Stimulated activated effector memory CD8-positive, alpha-beta T cell treated with anti-CD3 and anti-CD28 coated beads, Interleukin-12 subunit alpha, Interleukin-12 subunit beta, amount 100 ng/mL, for 72 hours (primary cell): ENCODE measurements around the gene TNS1.

Experiments
- ATAC-seq: fragments of 150-1000 bp; cut with Tn5 transposase; 2 replicates; pipeline ENCODE4 v1.10.0; 2021
- DNase-seq, 2 donors: peaks; one replicate each; pipeline ENCODE4 v3.0.0; 2021 to 2022; ENCODE audit warnings: low spot score in 2 of 2
- H3K27ac Mint-ChIP-seq: one replicate; pipeline ENCODE4 v1.8.0; 2022; ENCODE audit warnings: mild to moderate bottlenecking, mixed read lengths
- H3K36me3 Mint-ChIP-seq: one replicate; pipeline ENCODE4 v1.8.0; 2022; ENCODE audit warnings: mild to moderate bottlenecking, mixed read lengths
- H3K4me1 Mint-ChIP-seq: one replicate; pipeline ENCODE4 v1.8.0; 2022; ENCODE audit warnings: mixed read lengths
- H3K4me3 Mint-ChIP-seq: one replicate; pipeline ENCODE4 v1.8.0; 2022; ENCODE audit warnings: mild to moderate bottlenecking, mixed read lengths
- H3K9me3 Mint-ChIP-seq: one replicate; pipeline ENCODE4 v1.8.0; 2022; ENCODE audit warnings: mixed read lengths

The TNS1 gene

DNA sequence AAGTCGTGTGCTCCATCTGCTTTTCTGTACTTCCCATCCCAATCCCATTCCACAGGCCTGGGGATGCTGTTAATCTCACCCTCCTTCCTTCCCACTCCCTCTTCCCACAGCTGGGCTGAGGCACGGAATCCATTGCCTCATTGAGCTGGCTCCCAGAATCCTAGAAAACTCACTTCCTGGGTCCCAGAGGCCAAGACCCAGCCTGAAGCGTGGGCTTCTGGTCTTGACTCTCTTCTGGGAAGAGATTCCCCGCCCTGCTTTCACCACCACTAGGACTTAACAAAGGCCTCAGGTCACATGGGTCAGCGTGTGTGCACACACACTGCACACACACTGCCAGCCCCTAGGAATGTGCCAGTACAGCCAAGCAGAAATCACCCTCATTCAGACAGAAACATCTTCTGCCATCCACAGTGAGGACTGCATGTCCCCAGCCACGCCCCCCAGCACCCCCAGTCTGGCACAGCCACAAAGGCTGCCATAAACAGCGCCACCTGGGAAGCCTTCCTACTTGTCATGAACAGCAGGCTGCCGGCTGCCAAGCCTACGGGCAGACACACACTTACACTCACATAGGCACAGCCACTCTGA is 165.8 kb downstream of the TNS1 start:
- Mint-ChIP-seq H3K4me3 (no peak overlapping the region), H3K27ac (no peak overlapping the region), H3K36me3 (peaks cover 6% of the 10 kb centered on the region), H3K4me1 (no peaks in the 10 kb centered on the region), H3K9me3 (no peaks in the 10 kb centered on the region)
- ATAC-seq (no peak), DNase-seq (no peak)

DNA sequence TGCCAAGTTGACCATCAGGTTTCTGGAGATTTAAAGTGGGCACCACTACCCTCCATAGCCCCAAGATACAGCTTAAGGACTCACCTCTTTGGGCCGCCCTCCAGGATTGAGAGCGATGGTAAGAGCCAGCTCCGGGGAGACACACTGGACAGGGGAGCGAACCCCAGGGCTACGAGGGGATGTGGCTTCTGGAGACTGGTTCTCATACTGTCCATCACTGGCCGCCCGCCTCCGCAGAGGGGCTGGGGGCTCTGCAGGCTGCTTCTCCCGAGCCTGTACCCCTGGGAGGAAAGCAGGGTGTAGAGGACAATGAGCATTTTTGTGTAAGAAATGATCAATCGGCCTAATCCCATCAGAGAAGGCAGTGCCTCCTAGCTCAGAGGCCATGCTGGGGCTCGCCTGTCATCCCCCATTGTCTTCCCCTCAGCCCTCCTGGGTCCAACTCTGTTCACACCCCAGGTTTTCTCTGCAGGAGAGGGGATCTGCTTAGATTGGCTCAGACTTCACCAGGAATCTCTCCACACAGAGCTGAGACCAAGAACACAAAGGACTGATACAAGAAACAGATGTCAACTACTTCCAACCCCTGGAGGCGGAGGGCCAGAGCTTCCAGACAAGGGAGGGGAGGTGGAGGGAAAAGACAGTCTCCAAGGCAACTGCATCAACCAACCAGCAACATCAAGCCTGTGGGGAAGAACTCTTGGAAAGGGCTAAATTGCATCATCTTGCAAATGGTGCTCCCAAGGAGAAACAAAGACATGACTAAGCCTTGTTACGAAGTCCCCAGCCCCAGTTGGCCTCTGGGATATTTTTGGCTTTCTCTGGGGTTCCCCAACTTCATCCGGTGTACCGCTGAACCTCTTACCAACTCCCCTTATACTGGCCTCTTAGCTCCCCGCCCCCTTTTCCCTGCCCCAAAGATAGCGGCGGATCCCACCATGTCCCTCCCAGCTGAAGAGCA is 166.6 kb downstream of the TNS1 start:
- H3K27ac Mint-ChIP-seq, result no peak overlapping the region
- no peak for ATAC-seq
- H3K36me3 Mint-ChIP-seq, result peaks cover 6% of the 10 kb centered on the region
- no peak overlapping the region for H3K4me3 Mint-ChIP-seq
- H3K4me1 Mint-ChIP-seq, result no peaks in the 10 kb centered on the region
- no peaks in the 10 kb centered on the region for H3K9me3 Mint-ChIP-seq
- DNase-seq, result no peak

DNA sequence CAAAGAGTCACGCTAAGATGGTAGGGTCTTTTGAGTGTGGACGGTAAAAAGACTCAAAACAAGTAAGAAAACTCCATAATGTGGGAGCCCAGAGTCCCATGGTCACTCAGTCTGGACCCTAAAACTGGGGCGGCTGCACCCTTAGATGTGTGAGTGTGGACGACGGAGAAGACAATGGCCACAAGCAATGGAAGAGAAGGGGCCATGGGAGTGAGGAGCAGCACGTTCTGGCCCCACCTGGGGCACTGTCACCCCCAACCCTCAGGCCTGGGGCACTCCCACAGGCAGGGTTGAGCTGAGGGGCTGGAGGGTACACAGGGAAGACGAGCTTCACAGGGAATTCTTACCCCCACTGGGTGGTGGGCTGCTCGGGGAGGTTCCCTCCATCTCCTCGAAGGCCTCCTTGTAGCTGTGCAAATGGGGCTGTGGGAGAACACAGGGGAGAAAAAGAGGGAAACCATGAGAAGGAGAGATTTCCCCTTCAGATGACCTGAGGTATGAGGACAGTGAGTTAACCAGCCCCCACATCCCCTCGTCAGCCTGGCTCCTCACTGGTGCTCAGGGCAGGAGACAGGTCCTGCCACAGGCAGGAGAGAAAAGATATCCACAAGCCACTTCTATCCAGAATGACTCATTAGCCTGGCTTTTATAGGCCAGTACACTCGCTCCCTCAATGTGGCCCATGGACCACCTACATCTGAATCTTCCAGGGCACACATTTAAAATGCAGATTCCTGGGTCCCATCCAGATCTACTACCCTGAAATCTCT is 167.9 kb downstream of the TNS1 start:
- Mint-ChIP-seq H3K36me3 (peaks cover 6% of the 10 kb centered on the region), H3K27ac (no peak overlapping the region), H3K4me1 (no peaks in the 10 kb centered on the region), H3K9me3 (no peaks in the 10 kb centered on the region), H3K4me3 (no peak overlapping the region)
- ATAC-seq (no peak), DNase-seq (no peak)

DNA sequence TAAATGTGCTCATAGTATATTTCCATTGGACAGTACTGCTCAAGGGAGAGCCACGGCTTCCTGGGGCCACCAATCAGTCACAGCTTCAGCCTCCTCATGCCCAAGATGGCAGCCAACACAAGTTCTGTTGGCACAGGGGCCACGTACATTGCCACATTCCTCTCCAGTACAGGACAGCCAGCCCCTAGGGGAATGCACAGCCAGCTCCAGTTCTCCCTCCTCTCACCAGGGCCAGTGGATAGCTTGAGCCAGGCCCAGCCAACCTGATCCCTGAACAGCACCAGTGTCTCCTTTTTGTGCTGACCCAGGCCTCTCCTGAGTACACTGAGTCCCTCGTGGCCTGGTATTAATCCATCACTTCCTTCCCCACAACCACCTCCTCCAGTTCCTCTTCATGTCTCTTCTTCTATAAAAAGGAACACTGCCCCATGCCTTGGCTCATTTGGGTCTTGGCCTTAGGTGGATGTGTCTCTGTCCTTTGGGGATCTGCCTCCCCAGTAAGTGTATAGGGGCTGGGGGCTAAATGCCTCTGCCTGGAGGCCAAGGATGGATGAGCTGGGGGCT is 168.7 kb downstream of the TNS1 start:
- no peak for ATAC-seq
- no peaks in the 10 kb centered on the region for H3K4me1 Mint-ChIP-seq
- H3K4me3 Mint-ChIP-seq, result no peak overlapping the region
- no peaks in the 10 kb centered on the region for H3K9me3 Mint-ChIP-seq
- H3K36me3 Mint-ChIP-seq, result peaks cover 6% of the 10 kb centered on the region
- no peak overlapping the region for H3K27ac Mint-ChIP-seq
- no peak for DNase-seq

DNA sequence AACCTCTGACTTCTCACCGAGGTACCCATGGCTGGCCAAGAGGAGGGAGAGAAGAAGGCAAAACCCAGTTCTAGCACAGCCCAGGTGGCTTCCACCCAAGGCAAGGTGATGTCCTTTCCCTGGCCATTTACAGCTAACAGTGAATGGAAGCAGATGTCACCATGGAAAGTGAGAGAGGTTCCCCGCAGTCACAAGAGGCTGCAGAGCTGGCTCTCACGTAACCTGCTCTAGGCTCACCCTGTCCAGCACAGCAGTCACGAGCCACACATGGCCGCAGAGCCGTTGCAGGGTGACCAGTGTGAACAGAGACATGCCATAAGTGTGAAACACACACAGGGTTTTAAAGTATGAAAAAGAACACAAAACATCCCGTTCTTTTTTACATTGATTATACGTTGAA is 169.4 kb downstream of the TNS1 start:
- H3K4me1 Mint-ChIP-seq, result no peaks in the 10 kb centered on the region
- no peaks in the 10 kb centered on the region for H3K9me3 Mint-ChIP-seq
- no peak overlapping the region for H3K4me3 Mint-ChIP-seq
- peaks cover 6% of the 10 kb centered on the region for H3K36me3 Mint-ChIP-seq
- DNase-seq (no peak), ATAC-seq (no peak)
- H3K27ac Mint-ChIP-seq, result no peak overlapping the region

DNA sequence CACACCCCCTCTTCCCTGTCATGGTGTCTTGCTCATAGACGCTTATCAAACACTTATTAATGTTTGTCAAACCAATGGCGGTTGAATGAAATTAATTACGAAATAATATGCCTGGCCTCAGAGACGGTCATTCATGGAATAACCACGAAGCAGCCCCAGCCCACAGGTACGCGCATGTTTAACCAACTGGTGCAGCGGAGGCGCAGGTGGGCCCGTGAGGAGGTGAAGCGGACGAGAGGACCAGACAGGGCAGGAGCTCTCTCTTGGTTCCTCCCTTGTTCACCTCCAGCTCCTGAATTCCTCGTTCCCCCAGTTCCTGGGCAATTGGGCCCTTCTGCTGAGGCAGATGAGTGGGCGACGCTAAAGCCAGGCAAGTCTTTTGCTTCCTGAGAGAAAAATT is 169.8 kb downstream of the TNS1 start:
- no peaks in the 10 kb centered on the region for H3K4me1 Mint-ChIP-seq
- no peaks in the 10 kb centered on the region for H3K9me3 Mint-ChIP-seq
- H3K36me3 Mint-ChIP-seq, result peaks cover 6% of the 10 kb centered on the region
- no peak overlapping the region for H3K4me3 Mint-ChIP-seq
- ATAC-seq (no peak), DNase-seq (no peak)
- H3K27ac Mint-ChIP-seq, result no peak overlapping the region

DNA sequence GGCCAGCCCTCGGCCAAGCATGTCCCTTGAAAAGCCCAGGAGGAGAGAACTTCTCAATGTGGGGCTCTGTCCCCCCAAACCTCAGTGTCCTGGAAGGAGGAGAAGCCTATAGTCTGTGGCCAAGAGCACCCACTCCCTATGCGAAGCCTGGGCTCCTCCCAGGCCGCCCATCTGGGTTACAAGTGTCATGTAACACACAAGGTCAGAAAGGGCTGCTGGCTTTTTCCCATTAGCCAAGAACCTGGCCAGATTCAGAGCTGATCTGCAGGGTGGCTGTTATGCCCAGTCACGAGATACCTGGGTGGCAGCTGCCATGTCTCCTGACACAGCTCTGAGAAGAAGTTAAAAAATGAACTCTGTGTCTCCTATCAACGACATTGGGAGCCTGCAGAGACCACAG is 170.7 kb downstream of the TNS1 start:
- H3K36me3 Mint-ChIP-seq, result peaks cover 5% of the 10 kb centered on the region
- H3K27ac Mint-ChIP-seq, result no peak overlapping the region
- no peak overlapping the region for H3K4me3 Mint-ChIP-seq
- DNase-seq (no peak), ATAC-seq (no peak)
- H3K4me1 Mint-ChIP-seq, result no peaks in the 10 kb centered on the region
- no peaks in the 10 kb centered on the region for H3K9me3 Mint-ChIP-seq

DNA sequence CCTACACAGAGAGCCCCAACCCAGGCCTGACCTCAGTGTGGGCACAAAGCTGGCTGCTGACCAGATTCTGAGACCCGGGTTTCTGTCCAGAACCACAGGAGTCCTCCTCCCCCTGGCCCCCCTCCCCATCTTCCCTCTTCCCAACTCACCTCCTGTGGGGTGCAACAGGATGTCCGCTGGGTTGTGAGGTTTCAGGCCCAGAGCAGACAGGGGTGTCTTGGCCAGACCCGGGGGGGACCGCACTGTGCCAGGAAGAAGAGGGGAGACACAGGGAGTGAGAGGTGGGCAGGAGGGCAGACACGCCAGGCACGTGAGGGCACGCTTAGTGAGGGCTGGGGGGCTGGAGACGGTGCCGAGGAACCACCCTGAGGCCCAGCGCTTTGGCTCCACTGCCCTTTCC is 171.5 kb downstream of the TNS1 start:
- no peak for ATAC-seq
- Mint-ChIP-seq H3K4me3 (no peak overlapping the region), H3K36me3 (no peaks in the 10 kb centered on the region), H3K9me3 (no peaks in the 10 kb centered on the region), H3K4me1 (no peaks in the 10 kb centered on the region), H3K27ac (no peak overlapping the region)
- DNase-seq, result no peak

DNA sequence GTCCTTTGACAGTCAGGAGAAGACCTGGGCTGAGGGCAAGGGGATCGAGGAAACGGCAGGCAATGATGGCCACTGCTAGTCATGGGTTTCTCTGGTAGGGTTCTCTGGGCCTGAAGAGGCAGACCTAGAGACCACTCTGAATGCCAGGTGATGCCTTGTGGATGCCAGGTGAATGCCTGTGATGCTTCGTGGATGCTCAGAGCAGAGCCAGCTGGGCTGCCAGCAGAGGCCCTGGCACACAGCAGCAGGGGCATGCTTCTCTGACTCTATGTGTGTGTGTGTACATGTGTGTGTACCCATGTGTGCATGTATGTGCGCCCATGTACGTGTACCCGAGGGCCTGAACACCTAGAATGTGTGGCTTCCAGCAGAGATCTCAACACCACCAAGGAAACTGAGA is 172.0 kb downstream of the TNS1 start:
- H3K27ac Mint-ChIP-seq, result no peak overlapping the region
- H3K9me3 Mint-ChIP-seq, result no peaks in the 10 kb centered on the region
- H3K36me3 Mint-ChIP-seq, result no peaks in the 10 kb centered on the region
- no peak overlapping the region for H3K4me3 Mint-ChIP-seq
- no peak for DNase-seq
- no peak for ATAC-seq
- H3K4me1 Mint-ChIP-seq, result no peaks in the 10 kb centered on the region

DNA sequence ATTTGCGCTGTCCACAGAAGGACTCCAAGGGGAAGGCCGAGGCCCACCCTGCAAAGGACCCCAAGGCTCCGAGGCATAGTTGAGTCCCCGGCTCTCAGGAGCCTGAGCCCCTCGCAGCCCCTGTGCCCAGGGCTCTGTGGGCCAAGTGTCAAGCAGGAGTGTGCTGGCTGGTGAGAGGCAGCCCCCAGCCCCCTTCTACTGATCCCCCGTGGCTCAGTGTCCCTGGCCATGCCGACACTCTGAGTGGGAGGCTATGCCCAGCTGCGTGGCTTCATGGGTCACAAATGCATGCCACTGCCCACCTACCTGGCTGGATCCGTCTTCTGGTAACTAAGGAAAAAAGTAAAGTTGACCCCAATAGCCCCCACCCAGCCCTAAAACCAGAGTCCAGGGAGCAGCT is 172.7 kb downstream of the TNS1 start:
- no peak for DNase-seq
- Mint-ChIP-seq H3K9me3 (no peaks in the 10 kb centered on the region), H3K4me3 (no peak overlapping the region), H3K27ac (no peak overlapping the region), H3K36me3 (no peaks in the 10 kb centered on the region), H3K4me1 (no peaks in the 10 kb centered on the region)
- ATAC-seq, result no peak

DNA sequence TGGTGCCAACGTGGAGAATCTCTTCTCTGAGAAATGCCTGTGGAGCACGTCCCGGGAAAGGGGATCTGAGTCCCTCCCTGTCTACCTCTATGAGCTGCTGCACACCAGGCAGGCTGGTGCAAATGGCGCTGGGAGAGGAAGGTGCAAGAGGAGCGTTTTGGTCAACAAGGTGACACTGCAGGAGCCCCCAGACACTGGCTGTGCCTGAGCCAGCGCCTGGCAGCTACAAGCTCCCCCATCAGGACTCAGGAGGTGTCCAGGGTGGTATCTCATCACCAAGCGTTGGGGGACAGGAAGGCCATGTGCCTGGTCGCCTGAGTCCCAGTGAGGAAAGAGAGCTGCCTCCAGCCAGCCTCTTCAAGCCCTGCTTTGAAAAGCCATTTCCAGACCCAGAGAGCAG is 173.4 kb downstream of the TNS1 start:
- no peak for DNase-seq
- no peak overlapping the region for H3K4me3 Mint-ChIP-seq
- no peaks in the 10 kb centered on the region for H3K36me3 Mint-ChIP-seq
- no peaks in the 10 kb centered on the region for H3K4me1 Mint-ChIP-seq
- no peaks in the 10 kb centered on the region for H3K9me3 Mint-ChIP-seq
- no peak for ATAC-seq
- H3K27ac Mint-ChIP-seq, result no peak overlapping the region

DNA sequence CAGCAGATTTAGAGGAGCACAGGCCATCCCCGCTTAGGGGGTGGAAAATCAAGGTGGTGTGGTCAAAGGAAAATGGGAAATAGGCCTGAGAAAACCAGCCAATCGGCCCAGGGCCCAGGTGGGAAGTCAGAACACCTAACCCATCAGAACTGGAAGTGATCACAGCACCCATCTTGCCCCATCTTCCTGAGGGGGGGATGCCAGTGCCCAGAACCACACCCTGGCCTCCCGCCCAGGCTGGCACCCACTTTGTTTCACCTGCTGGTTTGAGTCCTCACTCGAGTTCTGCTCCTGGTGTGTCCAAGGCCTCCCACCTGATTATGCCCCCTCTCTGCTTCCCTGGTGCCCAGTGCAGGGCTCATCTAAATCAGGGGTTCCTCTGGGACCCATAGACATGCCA is 174.5 kb downstream of the TNS1 start:
- H3K36me3 Mint-ChIP-seq, result no peaks in the 10 kb centered on the region
- no peak overlapping the region for H3K27ac Mint-ChIP-seq
- DNase-seq, result no peak
- ATAC-seq, result no peak
- no peaks in the 10 kb centered on the region for H3K4me1 Mint-ChIP-seq
- H3K4me3 Mint-ChIP-seq, result no peak overlapping the region
- no peaks in the 10 kb centered on the region for H3K9me3 Mint-ChIP-seq

DNA sequence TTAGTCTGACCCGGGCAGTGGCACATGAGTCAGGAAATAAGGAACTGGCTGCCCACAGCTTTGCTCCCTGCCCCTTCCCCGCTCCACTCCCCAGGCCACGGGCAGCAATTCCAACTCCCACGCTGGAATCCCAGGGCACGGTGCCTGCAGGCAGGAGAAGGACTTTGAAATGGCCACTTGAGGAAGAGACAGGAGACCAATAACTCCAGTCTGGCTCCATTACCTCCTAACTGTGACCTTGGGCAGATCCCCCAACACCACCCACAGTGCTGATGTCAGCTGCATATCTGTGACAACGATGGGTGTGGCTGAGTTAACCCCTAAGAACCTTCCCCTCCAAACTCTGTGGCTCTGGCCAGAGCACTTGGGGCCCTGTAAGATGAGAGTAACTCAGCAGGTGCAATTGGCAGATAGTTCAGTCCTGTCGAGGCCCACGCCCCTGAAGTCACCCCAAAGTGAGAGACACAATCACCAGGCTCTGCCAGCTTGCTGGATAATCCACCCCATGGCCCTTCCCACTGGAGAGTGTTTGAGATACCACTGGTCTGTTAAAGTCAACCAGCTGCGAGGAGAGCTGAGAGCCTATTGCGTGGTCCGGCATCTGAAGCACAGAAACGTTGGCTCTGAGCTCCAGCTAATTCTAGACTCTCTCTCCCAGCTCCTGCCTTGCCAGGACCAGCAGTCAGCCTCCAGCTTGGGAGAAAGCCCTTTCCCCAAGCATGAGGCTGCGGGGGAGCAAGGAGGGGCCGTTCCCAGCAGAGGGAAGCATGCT is 175.2 kb downstream of the TNS1 start:
- H3K4me1 Mint-ChIP-seq, result no peaks in the 10 kb centered on the region
- DNase-seq, result no peak
- H3K4me3 Mint-ChIP-seq, result no peak overlapping the region
- no peaks in the 10 kb centered on the region for H3K9me3 Mint-ChIP-seq
- no peak for ATAC-seq
- no peak overlapping the region for H3K27ac Mint-ChIP-seq
- no peaks in the 10 kb centered on the region for H3K36me3 Mint-ChIP-seq

DNA sequence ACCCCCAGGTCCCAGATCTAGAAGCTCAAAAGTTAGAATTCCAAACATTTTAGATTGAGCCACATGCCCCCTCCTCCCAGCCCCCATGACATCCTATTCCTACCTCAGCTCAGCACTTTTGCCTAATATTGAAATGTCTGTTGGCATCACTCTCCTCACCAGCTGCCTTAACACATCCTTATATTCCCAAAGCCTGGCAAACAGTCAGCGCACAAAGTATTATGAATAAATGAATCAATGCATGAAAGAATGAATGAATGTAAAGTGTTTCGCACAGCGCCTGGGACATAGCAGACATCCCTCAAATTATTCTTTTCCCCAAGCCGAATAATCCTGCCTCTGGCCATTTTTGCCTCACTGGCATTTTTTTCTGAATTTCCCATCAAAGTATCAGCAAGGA is 175.8 kb downstream of the TNS1 start:
- H3K27ac Mint-ChIP-seq, result no peak overlapping the region

DNA sequence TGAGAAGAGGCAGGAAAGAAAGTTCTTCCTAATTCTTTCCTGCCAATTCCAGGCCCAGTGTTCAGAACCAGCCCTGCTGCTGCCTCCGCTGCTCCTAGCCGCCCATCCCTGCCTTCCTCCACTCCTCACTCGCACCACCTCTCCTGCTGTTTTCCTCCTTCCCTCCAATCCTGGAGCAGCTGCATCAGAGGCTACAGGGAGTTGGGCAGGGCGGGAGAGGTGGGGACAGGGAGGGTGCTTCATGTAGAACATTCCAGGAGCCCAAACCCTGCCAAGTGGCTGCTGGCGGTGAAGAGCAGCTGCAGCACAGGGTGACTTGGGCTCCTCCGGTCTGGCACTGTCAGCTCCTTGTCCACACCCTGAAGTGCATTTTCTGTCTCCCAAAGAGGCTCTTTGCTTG is 176.3 kb downstream of the TNS1 start:
- Mint-ChIP-seq H3K27ac (no peak overlapping the region), H3K4me3 (no peak overlapping the region), H3K4me1 (no peaks in the 10 kb centered on the region), H3K36me3 (no peaks in the 10 kb centered on the region), H3K9me3 (no peaks in the 10 kb centered on the region)
- DNase-seq (no peak), ATAC-seq (no peak)

More for the DNA sequence above, 175.8 kb downstream of the TNS1 start:
- Mint-ChIP-seq H3K4me3 (no peak overlapping the region), H3K4me1 (no peaks in the 10 kb centered on the region), H3K9me3 (no peaks in the 10 kb centered on the region), H3K36me3 (no peaks in the 10 kb centered on the region)
- DNase-seq (no peak), ATAC-seq (no peak)
